Mucosa of rectum (tissue), 2 donors: ENCODE measurements around the gene AKT1.

Experiments
- H3K27ac ChIP-seq, 2 donors: one replicate each; pipeline ENCODE4 v1.7.0; 2013; ENCODE audit warnings: inconsistent platforms in 2 of 2, low read depth in 2 of 2, low read length in 2 of 2
- H3K27me3 ChIP-seq, 2 donors: one replicate each; pipeline ENCODE4 v1.7.0; 2013; ENCODE audit warnings: low read length in 2 of 2; ENCODE audit not compliant: control insufficient read depth in 2 of 2, insufficient read depth in 2 of 2
- H3K36me3 ChIP-seq, 2 donors: one replicate each; pipeline ENCODE4 v1.7.0; 2013; ENCODE audit warnings: low read length in 2 of 2; ENCODE audit not compliant: control insufficient read depth in 2 of 2, insufficient read depth in 2 of 2
- H3K4me1 ChIP-seq, 2 donors: one replicate each; pipeline ENCODE4 v1.7.0; 2013; ENCODE audit warnings: low read length in 2 of 2, mild to moderate bottlenecking in 1 of 2; ENCODE audit not compliant: control insufficient read depth in 2 of 2, insufficient read depth in 2 of 2
- H3K4me3 ChIP-seq, 2 donors: one replicate each; pipeline ENCODE4 v1.7.0; 2013; ENCODE audit warnings: low read length in 2 of 2
- H3K9ac ChIP-seq, 2 donors: one replicate each; pipeline ENCODE4 v1.7.0; 2013; ENCODE audit warnings: low read length in 2 of 2, low read depth in 1 of 2, mild to moderate bottlenecking in 1 of 2
- H3K9me3 ChIP-seq, 2 donors: one replicate each; pipeline ENCODE4 v1.7.0; 2013; ENCODE audit warnings: low read length in 2 of 2; ENCODE audit not compliant: control insufficient read depth in 2 of 2
- donor health status: healthy.
- donor health status: Normal muscosa, but diverticular disease.

The AKT1 gene

DNA sequence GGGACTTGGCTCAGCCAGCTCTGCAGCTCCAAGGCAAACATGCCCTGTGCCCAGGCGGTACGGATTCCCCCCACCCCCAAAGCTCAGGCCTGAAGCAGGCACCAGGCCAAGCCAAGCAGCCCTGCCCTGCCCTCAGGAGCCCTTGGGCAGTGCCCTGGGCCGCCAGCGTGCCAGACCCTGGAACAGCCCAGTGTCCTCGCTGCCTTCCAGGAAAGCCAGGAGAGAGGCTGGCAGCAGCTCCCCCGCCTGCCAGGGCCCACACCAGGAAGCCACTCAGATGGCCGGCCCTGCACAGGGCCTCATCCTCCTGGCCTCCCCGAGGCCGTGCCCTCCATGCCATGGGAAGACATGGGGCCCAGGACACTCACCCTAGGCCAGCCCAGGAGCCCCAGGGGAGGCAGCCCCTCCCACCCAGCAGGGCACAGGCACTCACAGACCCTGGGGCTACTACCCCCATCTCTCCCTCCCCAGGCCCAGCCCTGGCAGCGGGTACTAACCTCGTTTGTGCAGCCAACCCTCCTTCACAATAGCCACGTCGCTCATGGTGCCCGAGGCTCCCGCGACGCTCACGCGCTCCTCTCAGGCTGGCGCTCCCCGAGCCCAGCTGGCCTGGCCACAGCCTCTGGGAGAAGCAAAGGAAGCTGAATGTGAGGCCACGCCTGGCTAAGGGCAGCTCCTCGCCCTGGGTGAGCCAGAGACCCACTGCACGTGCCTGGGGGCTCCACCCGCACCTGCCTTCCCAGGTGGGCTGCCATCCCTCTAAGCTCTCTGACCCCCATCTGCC is 3.3 kb downstream of the AKT1 start:
- peaks cover 9 to 21% of the 10 kb centered on the region in 2 donors for H3K36me3 ChIP-seq
- no peaks in the 10 kb centered on the region for H3K27me3 ChIP-seq
- no peak overlapping the region for H3K4me3 ChIP-seq
- H3K27ac ChIP-seq: no peak overlapping the region
- peak overlapping the region in 1 of 2 donors; percentile 29 for H3K9ac ChIP-seq
- H3K4me1 ChIP-seq: peaks cover 32 to 47% of the 10 kb centered on the region in 2 donors
- no peaks in the 10 kb centered on the region for H3K9me3 ChIP-seq

DNA sequence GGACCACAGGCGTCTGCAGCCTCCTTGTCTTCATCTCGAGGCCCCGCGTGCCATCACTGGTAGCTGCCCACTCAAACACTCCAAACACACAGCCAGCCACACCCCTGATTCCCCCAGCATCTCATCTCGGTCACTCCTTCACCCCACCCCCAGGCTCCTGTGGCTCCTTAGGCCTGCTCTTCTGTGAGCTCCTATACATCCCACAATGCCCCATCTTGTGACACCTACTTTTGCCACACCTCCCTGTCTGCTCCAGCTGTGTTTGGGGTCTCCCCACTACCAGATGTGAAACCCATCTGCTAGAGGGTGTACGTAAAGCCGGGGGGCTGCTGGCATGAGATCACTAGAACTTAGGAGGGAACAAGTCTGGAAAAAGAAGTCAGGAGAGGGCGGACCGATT is 4.1 kb downstream of the AKT1 start:
- H3K4me1 ChIP-seq: peaks cover 30 to 47% of the 10 kb centered on the region in 2 donors
- peaks cover 9 to 22% of the 10 kb centered on the region in 2 donors for H3K36me3 ChIP-seq
- no peak overlapping the region for H3K27ac ChIP-seq

DNA sequence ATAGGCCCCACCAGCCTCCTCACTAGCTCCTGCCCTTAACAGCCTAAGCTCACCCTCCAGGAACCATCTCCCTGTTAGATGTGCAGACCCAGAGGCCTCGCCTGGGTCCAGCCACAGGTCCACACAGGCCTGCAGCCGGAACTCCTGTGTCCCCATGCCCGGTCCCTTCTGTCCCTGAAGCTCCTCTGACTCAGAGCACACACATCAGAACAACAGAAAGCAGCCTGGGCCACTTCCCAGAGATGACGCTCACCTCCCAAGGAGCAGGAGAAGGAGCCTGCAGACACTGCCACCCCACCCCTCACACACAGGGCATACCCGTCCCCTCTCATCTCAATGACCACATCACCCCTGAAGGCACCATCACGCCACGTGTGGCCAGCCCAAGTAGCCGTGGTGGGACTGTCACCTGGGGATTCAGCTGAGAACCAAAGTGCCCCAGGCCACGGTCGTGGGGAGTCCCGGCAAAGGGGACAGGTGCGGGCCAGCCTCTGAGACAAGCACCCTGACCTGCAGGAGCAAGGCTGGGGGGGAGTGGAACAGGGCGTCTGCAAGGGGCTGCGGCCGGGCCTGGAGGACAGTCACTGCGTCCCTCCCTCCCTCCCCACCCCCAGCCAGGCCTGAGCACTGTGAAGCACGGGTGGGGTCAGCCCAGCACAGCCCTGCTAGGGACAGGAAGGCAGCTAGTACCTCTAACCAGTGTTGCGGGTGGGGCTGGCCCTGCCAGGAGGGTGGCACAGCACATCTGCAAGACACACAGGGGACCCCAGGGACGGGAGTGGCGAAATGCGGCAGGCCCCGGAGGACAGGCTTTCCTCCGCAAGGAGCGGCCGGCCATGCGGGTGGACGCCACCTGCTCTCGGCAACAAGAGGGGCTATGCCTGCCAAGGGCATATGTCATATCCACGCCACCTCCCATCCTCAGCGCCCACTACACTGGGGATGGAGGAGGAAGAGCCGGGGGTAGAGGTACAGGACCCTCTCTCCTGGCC is 5.5 kb downstream of the AKT1 start:
- no peak overlapping the region for H3K9ac ChIP-seq
- H3K4me1 ChIP-seq: peaks cover 23 to 40% of the 10 kb centered on the region in 2 donors
- H3K27me3 ChIP-seq: no peaks in the 10 kb centered on the region

More for the DNA sequence above, 4.1 kb downstream of the AKT1 start:
- H3K4me3 ChIP-seq: no peak overlapping the region
- H3K9ac ChIP-seq: no peak overlapping the region
- H3K9me3 ChIP-seq: no peaks in the 10 kb centered on the region
- H3K27me3 ChIP-seq: no peaks in the 10 kb centered on the region

DNA sequence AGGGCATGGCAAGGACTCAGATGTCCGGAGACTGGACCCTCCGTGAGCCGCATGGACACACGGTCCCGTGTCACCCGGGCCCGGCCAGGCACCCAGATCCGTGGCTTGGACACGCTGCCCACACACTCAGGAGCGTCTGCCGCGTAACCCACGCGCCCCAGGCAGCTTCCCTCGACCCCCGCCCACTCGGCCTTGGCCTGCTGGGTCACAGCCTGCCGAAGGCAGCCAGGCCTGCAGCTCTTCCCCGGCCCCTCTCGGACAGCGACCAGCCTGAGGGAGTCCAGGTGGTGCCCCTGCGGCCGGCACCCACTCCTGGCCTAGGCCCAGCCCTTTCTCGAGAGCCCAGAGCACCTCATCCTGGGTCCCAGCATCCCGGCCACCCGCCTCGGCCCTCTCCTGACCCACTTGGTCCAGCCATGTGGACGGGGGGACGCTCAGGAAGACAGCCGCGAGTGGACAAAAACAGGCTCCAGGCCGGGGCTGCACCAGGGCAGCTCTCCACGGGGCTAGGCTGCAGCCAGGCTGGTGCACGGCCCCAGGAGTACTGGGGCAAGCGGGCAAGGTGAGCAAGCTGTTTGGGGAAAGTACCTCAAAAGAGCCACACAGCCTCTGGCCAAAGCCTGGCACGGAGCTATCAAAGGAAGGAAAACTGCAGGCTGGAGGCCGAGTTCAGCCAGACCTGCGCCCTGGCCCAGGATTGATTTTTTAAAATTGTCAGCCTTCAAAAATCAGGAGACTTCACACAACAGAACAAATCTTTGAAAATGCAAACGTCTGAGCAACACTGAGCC is 6.5 kb downstream of the AKT1 start:
- Histone ChIP-seq H3K4me1 (peaks cover 18 to 33% of the 10 kb centered on the region in 2 donors), H3K27ac (no peak overlapping the region), H3K9ac (no peak overlapping the region), H3K27me3 (no peaks in the 10 kb centered on the region), H3K36me3 (peaks cover 9 to 22% of the 10 kb centered on the region in 2 donors), H3K4me3 (no peak overlapping the region), H3K9me3 (no peaks in the 10 kb centered on the region)

More for the DNA sequence above, 5.5 kb downstream of the AKT1 start:
- H3K9me3 ChIP-seq: no peaks in the 10 kb centered on the region
- no peak overlapping the region for H3K27ac ChIP-seq
- H3K4me3 ChIP-seq: no peak overlapping the region
- H3K36me3 ChIP-seq: peaks cover 9 to 22% of the 10 kb centered on the region in 2 donors

DNA sequence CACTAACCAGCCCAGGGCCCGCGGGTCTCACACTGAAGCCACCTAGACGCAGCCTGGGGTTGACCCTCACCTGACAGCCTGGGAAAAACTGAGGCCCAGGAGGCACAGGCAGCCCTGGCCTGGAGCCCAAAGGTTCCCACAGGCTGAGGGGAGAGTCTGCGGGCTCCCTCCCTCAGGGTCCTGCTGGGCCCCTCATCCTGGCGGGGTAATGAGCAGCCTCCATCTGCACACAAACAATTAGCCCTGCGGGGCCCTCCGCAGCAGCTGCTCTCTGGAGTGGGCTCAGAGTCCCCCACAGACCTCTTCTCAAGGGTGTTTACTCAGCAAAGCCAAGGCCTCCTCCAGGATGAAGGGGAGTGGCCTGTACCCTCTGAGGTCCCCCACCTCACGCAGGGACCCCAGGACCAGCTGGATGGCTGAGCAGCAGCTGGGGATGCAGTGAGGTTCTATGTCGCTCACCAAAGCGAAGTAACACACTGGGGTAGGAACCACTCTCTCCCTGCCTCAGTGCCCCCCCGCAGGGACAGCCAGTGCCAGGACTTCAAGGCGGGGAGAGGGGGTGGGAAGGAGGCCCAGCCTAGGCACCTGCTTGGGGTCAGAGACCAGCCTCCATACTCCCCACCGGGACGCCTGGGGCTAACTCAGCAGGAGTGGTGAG is 7.3 kb downstream of the AKT1 start:
- no peaks in the 10 kb centered on the region for H3K9me3 ChIP-seq
- H3K36me3 ChIP-seq: peaks cover 9 to 22% of the 10 kb centered on the region in 2 donors
- H3K9ac ChIP-seq: no peak overlapping the region
- H3K27me3 ChIP-seq: no peaks in the 10 kb centered on the region
- no peak overlapping the region for H3K4me3 ChIP-seq
- H3K27ac ChIP-seq: peak overlapping the region in 1 of 2 donors; percentile 16
- peaks cover 10 to 25% of the 10 kb centered on the region in 2 donors for H3K4me1 ChIP-seq

DNA sequence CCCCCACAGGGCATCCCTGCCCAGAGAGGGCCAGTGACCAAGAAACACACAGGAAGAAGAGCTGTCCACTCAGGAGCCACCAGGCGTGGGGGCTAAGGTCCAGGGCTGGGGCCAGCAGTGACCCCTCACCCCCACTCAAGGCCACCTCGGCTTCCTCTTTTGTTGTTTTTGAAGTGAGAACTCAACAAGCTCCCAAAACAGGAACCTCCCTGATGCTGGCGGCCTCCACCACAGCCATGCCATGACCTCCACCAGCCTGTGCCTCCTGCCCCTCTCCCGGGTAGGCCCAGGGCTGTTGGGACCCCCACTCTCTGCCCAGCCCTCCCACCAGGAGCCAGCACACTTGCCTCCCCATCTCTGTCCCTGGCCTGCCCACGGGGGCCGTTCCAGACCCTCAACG is 7.8 kb downstream of the AKT1 start:
- Histone ChIP-seq H3K27me3 (no peaks in the 10 kb centered on the region), H3K4me1 (peaks cover 10 to 19% of the 10 kb centered on the region in 2 donors), H3K27ac (peak overlapping the region in 1 of 2 donors; percentile 16), H3K36me3 (peaks cover 9 to 22% of the 10 kb centered on the region in 2 donors), H3K9ac (no peak overlapping the region), H3K4me3 (no peak overlapping the region), H3K9me3 (no peaks in the 10 kb centered on the region)

DNA sequence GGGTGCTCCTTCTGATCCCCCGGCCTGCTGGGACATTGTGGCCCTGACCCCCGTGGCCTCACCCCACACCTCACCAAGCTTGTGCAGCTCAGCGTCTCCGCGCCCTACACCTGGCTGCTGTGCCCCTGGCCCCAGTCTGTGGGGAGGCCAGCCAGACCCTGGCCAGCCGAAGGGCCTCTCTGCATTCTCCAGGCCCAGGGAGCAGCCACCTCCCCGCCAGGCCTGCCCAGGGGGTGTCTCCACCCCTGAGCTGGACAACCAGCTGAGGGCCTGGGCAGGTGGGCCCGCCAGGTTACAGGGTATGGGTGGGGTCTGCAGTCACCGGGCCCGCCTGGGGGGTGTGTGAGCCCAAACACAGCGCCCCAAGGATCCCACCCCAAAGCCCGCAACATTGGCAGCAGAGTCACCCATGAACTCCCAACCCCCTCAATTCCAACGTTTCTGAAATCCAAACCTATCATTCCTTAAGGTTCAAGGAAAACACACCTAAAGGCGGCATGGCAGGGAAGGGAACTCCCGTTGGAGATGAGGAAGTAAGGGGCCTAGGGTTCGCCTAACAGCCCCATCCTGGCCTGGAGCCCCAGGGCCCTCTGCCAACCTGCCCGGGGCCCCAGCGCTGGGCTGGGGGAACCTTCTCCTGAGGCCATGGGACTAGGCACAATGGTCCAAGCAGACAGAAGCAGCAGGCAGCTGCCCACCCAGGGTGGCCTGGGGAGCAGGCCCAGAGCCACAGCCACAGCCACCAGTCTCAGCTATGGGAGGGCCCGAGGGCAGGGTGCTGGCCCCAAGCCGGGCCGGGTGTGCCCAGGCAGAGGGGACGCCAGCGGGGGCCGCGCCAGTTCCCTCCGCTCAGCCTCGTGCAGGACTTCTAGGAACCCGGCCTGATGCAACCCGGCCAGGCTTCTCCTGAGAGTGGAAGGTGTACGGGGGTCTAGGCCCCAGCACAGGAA is 8.5 kb downstream of the AKT1 start:
- H3K4me1 ChIP-seq: peaks cover 3 to 14% of the 10 kb centered on the region in 2 donors
- no peak overlapping the region for H3K27ac ChIP-seq
- no peak overlapping the region for H3K9ac ChIP-seq
- H3K4me3 ChIP-seq: no peak overlapping the region
- no peaks in the 10 kb centered on the region for H3K9me3 ChIP-seq
- no peaks in the 10 kb centered on the region for H3K27me3 ChIP-seq
- H3K36me3 ChIP-seq: peaks cover 9 to 24% of the 10 kb centered on the region in 2 donors

DNA sequence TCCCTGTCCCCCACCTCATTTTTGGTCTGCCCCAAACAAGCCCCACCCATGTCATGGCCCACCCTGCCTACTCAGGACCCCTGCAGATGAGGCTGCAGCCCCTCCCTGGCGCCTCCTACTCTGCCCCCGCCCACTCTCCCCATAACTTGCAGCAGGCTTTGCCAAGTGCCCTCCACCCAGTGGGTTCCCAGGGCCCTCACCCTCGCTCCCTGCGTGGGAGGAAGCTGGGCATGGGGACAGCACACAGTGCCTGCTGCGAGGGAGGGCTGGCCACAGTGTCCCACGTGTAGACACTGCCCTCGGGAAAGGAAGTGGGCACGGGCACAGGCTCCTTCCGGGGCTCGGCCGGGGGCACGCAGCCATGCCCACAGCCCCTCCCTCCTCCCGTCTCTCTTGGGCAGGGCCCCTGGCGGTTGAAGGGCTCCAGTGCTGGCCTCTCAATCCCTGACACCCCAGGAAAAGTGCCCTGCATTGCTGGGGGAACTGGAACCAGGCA is 9.4 kb downstream of the AKT1 start:
- peaks cover 9 to 18% of the 10 kb centered on the region in 2 donors for H3K36me3 ChIP-seq
- H3K27me3 ChIP-seq: no peaks in the 10 kb centered on the region
- H3K27ac ChIP-seq: no peak overlapping the region
- H3K4me3 ChIP-seq: no peak overlapping the region
- H3K9me3 ChIP-seq: no peaks in the 10 kb centered on the region
- no peak overlapping the region for H3K9ac ChIP-seq
- H3K4me1 ChIP-seq: peaks cover 2 to 10% of the 10 kb centered on the region in 2 donors
